AG09319 (cell line): Measurements from ENCODE around the gene EGFR.

Source experiments
- DNase-seq: peaks from one replicate; pipeline ENCODE4 v3.0.0-alpha.2; 2010; ENCODE audit warnings: low read depth; ENCODE audit errors: extremely low read depth
- TF ChIP-seq, protein P1 (sequence below): IDR thresholded peaks from 2 replicates; pipeline ENCODE4 v1.5.1; 2011; ENCODE audit warnings: low read depth, mild to moderate bottlenecking, inconsistent platforms, low read length, moderate library complexity

The EGFR gene

DNA sequence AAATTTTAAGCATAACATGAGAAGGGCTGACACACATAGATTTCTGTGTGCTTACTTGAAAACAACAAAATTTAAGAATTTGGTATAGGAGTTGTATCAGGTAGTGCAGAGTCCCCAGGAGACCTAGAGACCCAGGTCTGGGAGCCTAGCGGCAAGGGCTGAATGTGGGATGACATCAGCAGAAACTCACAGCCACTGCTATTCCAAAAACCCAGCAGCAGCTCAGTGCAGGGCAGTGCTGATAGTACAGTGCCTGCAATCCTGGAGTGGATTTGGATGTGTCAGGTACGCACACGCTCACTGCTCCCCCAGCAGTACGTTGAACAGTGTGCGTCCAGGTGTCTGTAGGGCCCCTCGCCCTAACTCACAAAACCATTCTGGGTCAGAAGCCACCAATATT lies 87.1 kb downstream of the EGFR start:
- TF ChIP-seq, protein P1, sequence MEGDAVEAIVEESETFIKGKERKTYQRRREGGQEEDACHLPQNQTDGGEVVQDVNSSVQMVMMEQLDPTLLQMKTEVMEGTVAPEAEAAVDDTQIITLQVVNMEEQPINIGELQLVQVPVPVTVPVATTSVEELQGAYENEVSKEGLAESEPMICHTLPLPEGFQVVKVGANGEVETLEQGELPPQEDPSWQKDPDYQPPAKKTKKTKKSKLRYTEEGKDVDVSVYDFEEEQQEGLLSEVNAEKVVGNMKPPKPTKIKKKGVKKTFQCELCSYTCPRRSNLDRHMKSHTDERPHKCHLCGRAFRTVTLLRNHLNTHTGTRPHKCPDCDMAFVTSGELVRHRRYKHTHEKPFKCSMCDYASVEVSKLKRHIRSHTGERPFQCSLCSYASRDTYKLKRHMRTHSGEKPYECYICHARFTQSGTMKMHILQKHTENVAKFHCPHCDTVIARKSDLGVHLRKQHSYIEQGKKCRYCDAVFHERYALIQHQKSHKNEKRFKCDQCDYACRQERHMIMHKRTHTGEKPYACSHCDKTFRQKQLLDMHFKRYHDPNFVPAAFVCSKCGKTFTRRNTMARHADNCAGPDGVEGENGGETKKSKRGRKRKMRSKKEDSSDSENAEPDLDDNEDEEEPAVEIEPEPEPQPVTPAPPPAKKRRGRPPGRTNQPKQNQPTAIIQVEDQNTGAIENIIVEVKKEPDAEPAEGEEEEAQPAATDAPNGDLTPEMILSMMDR, result no peak
- DNase-seq, result no peak

DNA sequence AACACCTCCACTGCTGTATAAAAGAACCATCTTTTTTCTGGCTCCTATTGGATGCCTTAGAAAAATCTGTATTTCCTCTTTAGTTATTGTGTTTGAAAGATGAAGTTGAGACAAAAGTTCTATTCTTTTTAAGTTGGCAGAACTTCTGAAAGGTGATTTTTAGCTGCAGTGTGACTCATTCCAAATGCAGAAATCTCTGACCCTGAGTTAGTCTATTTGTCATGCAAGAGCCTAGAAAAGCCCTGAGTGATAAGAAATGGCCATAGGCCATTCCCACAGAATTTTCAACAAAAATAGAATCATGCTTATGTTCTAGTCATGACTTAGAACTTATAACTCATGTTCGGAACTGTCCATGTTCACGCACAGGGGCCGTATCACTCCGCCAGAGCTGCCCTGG lies 89.1 kb downstream of the EGFR start:
- TF ChIP-seq, protein P1, result no peak
- DNase-seq, result no peak

DNA sequence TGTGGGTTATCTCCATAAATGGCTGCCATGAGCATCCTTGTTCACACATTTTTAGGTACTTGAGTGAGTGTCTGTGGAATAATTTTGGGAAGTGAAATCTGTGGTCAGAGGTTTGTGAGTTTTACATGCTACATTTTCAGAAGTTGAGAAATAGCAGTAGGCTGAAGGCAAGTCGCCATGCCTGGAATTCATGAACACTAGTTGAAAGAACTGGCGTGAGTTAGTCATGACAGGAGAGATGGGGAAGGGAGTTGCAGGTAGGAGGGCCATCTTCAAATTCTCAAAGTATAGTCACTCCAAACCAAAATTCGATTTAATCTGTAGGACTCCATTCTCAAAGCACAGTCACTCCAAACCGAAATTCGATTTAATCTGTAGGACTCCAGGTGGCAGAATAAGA lies 89.6 kb downstream of the EGFR start:
- TF ChIP-seq, protein P1, result no peak
- no peak for DNase-seq

DNA sequence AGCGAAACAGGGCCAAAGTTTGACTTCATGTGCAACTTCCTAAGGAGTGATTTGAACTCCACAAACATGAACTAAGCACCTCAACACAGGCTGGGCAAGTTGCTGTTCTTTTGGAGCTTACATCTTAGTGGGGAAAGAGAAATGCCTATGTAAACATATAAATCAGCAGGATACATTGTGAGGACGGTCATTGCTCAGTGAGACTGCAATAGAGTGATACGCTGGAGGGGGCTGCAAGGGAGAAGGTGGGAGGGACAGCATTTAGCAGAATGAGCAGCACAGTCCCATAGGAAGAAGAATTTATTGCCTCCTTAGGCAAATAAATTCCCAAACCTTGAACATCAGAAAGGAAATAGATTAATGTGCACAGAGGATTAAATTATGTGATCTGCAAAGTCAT lies 90.0 kb downstream of the EGFR start:
- TF ChIP-seq, protein P1, result no peak
- DNase-seq, result no peak

DNA sequence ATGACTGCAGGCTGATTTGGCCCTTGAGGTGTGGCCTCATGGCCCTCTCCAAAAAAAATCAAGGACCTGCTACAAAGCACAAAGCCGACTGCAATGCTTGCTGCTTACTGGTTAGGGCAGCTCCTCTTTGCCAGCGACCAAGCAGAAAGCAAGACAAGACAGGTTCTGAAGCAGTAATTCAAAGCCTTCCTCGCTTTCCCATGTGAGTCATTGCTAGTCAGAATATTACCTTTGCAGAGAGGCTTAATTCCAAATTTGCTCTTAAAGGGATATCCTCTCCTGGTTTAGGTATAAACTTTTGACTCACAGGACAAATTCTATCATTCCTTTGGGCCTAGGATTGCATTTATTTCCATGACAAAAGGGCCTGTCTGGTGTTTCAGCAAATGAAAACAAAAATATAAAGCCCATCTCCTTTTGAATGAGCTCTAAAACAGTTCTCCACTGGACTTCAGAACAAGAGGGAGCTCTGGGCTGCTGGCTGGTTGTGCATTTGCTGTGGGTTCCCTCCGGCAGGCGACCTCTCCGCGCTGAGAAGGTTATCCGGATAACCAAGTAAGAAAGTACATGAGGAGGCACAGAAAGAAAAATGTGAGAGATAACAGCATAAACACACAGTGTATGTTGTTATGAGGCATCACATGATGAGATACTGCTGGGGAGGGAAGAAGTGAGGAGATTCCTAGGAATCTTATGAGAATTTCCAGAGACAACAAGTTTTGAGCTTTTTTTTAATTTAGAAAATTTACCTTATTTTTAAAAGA lies 90.8 kb downstream of the EGFR start:
- TF ChIP-seq, protein P1, result no peak
- no peak for DNase-seq

DNA sequence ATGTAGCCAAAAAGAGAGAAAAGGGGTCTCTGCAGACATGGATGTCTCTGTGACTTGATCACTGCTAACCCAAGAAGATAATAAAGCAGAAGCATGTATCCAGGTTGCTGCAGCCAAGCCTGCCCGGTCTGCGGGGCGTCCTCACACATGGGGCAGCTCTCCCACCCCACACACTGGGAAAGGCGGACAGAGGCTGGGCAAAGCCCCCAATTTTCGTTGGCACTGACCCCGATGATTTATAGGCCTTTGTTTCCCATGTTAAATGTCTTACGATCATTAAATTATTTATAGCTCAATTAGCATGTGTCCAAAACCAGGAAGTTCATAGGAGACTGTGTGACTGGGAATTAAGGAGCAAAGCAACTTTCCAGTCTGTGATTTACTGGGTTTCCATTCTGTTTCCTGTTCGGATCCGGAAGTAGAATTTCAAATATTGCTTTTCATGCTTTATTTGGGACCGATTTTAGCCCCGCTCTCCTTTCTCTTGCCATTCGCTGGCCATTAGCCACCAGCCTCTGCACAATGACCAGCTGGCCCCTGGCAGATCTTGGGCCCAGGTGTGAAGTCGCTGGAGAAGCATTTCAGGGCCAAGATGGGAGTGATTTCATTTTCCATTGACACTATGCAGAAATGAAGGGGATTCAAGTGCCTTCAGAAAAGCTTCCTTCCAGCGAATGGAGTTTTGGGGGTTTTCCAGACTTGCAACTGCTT lies 91.6 kb downstream of the EGFR start:
- DNase-seq, result no peak

DNA sequence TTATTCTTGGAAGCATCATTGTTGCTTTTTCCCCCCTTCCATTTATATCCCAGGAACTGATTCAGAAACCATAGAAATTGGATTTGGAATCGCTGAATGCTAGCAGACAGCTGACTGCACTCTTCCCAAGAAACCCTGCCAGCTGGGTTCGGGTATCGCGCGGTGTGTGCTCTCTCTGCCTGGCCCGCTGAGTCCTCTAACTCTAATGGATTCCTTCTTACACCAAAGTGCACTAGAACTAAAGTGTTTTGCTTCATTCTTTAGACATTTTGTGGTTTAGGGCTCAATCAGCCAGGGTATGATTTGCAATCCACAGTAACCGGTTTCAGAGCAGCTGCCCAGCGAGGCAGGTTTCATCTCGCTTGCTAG lies 92.2 kb downstream of the EGFR start:
- no peak for DNase-seq
- TF ChIP-seq, protein P1, result no peak

More for the DNA sequence above, 91.6 kb downstream of the EGFR start:
- TF ChIP-seq, protein P1, result no peak
